ENCODE data around the gene DCUN1D1. TPM values are rescaled to one million over a fixed set of nuclear protein-coding genes. Genes with fewer than 3 reads are reported as not detected.

DCUN1D1 gene
- total and polyA plus RNA-seq, 2 experiments from 2014 or later: 29.5 to 53.5 TPM

GRCh38 chr3:183022936-183023516 is 42.7 kb upstream of the DCUN1D1 start (continued):
- TF ChIP-seq ZNF462 (CRISPR knock-in tag; IDR thresholded peaks at IDR 0.05): no peak
- TF ChIP-seq STAT1 (IDR thresholded peaks at IDR 0.05; ENCODE audit: unreplicated experiment): no peak
- no peak for TF ChIP-seq ZNF114 (CRISPR knock-in tag; IDR thresholded peaks at IDR 0.05)
- no peak for TF ChIP-seq EZH2phosphoT487 (IDR thresholded peaks at IDR 0.05; ENCODE audit: unreplicated experiment)
- no peak for TF ChIP-seq EZH2 (IDR thresholded peaks at IDR 0.05; ENCODE audit: low read depth, unreplicated experiment)
- TF ChIP-seq REST (IDR thresholded peaks at IDR 0.05; ENCODE audit: unreplicated experiment): no peak
- TF ChIP-seq ZNF331 (CRISPR knock-in tag; IDR thresholded peaks at IDR 0.05; ENCODE audit: low read depth): no peak
- no peak for TF ChIP-seq POLR2AphosphoS5 (IDR thresholded peaks at IDR 0.05; ENCODE audit: low read depth)
- TF ChIP-seq JUNB (IDR thresholded peaks at IDR 0.05; ENCODE audit: unreplicated experiment): no peak
